Neuronal stem cell (in vitro differentiated cells): ENCODE measurements around the gene ARSA.

Experiments
- DNase-seq: peaks from one replicate; pipeline ENCODE4 v3.0.0-alpha.2; 2013; ENCODE audit warnings: low spot score
- H2AFZ ChIP-seq: one replicate; pipeline ENCODE4 v1.6.1; 2013; ENCODE audit warnings: mild to moderate bottlenecking, low read length, inconsistent platforms
- H2AK5ac ChIP-seq: 2 replicates; pipeline ENCODE4 v1.6.1; 2013; ENCODE audit warnings: low read depth, mild to moderate bottlenecking, inconsistent platforms, low read length, moderate library complexity, mixed read lengths
- H2BK120ac ChIP-seq: 2 replicates; pipeline ENCODE4 v1.6.1; 2013; ENCODE audit warnings: low read depth, mild to moderate bottlenecking, inconsistent platforms, low read length, moderate library complexity, mixed read lengths
- H2BK12ac ChIP-seq: one replicate; pipeline ENCODE4 v1.6.1; 2013; ENCODE audit warnings: low read length, inconsistent platforms
- H2BK15ac ChIP-seq: 2 replicates; pipeline ENCODE4 v1.6.1; 2013; ENCODE audit warnings: mild to moderate bottlenecking, low read length, inconsistent platforms, mixed read lengths
- H2BK5ac ChIP-seq: one replicate; pipeline ENCODE4 v1.6.1; 2013; ENCODE audit warnings: inconsistent platforms, mild to moderate bottlenecking, low read length, moderate library complexity
- H3K14ac ChIP-seq: one replicate; pipeline ENCODE4 v1.6.1; 2013; ENCODE audit warnings: low read length, inconsistent platforms
- H3K18ac ChIP-seq: 2 replicates; pipeline ENCODE4 v1.6.1; 2013; ENCODE audit warnings: low read length, inconsistent platforms
- H3K23ac ChIP-seq: 2 replicates; pipeline ENCODE4 v1.6.1; 2013; ENCODE audit warnings: low read depth, mild to moderate bottlenecking, mixed read lengths, low read length, inconsistent platforms; ENCODE audit not compliant: poor library complexity
- H3K27ac ChIP-seq: replicated peaks from 3 replicates; pipeline ENCODE4 v1.5.1; 2013; ENCODE audit warnings: low read length, inconsistent platforms
- H3K27me3 ChIP-seq, 3 experiments: 2 replicates each; pipeline ENCODE4 v1.6.1; 2013; ENCODE audit warnings: low read length in 3 of 3, mild to moderate bottlenecking in 2 of 3, inconsistent platforms in 1 of 3, low read depth in 1 of 3, mixed read lengths in 1 of 3, moderate library complexity in 1 of 3; ENCODE audit not compliant: control insufficient read depth in 3 of 3, insufficient read depth in 3 of 3
- H3K36me3 ChIP-seq, 2 donors: replicated peaks in 1 of 2; 2 replicates each; pipeline ENCODE4 v1.6.1; 2013; ENCODE audit warnings: low read length in 2 of 2; ENCODE audit not compliant: control insufficient read depth in 2 of 2, insufficient read depth in 2 of 2
- H3K4ac ChIP-seq: 2 replicates; pipeline ENCODE4 v1.6.1; 2013; ENCODE audit warnings: inconsistent platforms, mild to moderate bottlenecking, low read length, moderate library complexity
- H3K4me1 ChIP-seq, 2 donors: 1 replicate in 1 of 2; 2 replicates in 1 of 2; pipeline ENCODE4 v1.6.1; 2013; ENCODE audit warnings: low read length in 2 of 2, low read depth in 1 of 2; ENCODE audit not compliant: control insufficient read depth in 2 of 2, insufficient read depth in 1 of 2
- H3K4me2 ChIP-seq: one replicate; pipeline ENCODE4 v1.6.1; 2013; ENCODE audit warnings: mild to moderate bottlenecking, low read length, inconsistent platforms; ENCODE audit not compliant: insufficient read depth, poor library complexity, severe bottlenecking
- H3K4me3 ChIP-seq, 2 donors: 2 replicates each; pipeline ENCODE4 v1.5.1; 2013; ENCODE audit warnings: low read length in 2 of 2, mild to moderate bottlenecking in 2 of 2, inconsistent platforms in 1 of 2, moderate library complexity in 1 of 2
- H3K79me1 ChIP-seq: one replicate; pipeline ENCODE4 v1.6.1; 2013; ENCODE audit warnings: low read depth, mild to moderate bottlenecking, inconsistent platforms, low read length, moderate library complexity
- H3K9ac ChIP-seq: one replicate; pipeline ENCODE4 v1.6.1; 2013; ENCODE audit warnings: mild to moderate bottlenecking, low read depth, low read length, inconsistent platforms; ENCODE audit not compliant: poor library complexity
- H3K9me3 ChIP-seq, 2 donors: replicated peaks in 1 of 2; 2 replicates each; pipeline versions ENCODE3 to v1.6.1; 2013; ENCODE audit warnings: low read length in 2 of 2, mild to moderate bottlenecking in 2 of 2, inconsistent platforms in 1 of 2, low read depth in 1 of 2, mixed read lengths in 1 of 2, moderate library complexity in 1 of 2; ENCODE audit not compliant: control insufficient read depth in 2 of 2, insufficient read depth in 1 of 2
- H4K8ac ChIP-seq: one replicate; pipeline ENCODE4 v1.6.1; 2013; ENCODE audit warnings: low read depth, mild to moderate bottlenecking, inconsistent platforms, low read length, moderate library complexity
- H4K91ac ChIP-seq: one replicate; pipeline ENCODE4 v1.6.1; 2013; ENCODE audit warnings: low read length, low read depth, mild to moderate bottlenecking, inconsistent platforms; ENCODE audit not compliant: poor library complexity
- whole genome bisulfite sequencing, 2 donors: extraction: QIAGEN DNeasy Blood & Tissue Kit; methylation state at CpG; one replicate each; pipeline ENCODE4 v1.1.7; 2013; ENCODE audit warnings: missing lambda C conversion rate in 2 of 2, mixed read lengths in 1 of 2; ENCODE audit not compliant: insufficient read length in 2 of 2, insufficient replicate concordance in 1 of 2; ENCODE audit errors: extremely low coverage in 2 of 2; 5-methylcytosine and 5-hydroxymethylcytosine counted together

ARSA gene

GRCh38 chr22:50604256-50605001 lies 23.5 kb downstream of the ARSA start:
- Histone ChIP-seq H2BK5ac (no peak overlapping the region), H3K27me3 (peaks cover 0 to 20% (median 0%) of the 10 kb centered on the region in 3 experiments)
- no peak for DNase-seq

GRCh38 chr22:50603511-50604255 lies 24.3 kb downstream of the ARSA start:
- no peak for DNase-seq
- peak overlapping the region; percentile 39 for H2BK5ac ChIP-seq
- H3K79me1 ChIP-seq: peaks cover 2% of the 10 kb centered on the region

More at GRCh38 chr22:50604256-50605001, 23.5 kb downstream of the ARSA start:
- H3K18ac ChIP-seq: peak overlapping the region; percentile 28
- no peak overlapping the region for H4K8ac ChIP-seq
- H3K79me1 ChIP-seq: peaks cover 2% of the 10 kb centered on the region
- H3K4ac ChIP-seq: no peak overlapping the region
- H3K23ac ChIP-seq: no peak overlapping the region
- no peak overlapping the region for H2BK12ac ChIP-seq
- no peak overlapping the region for H2AK5ac ChIP-seq
- H2BK15ac ChIP-seq: no peak overlapping the region
- no peak overlapping the region for H3K4me3 ChIP-seq
- peak overlapping the region; percentile 3 for H3K14ac ChIP-seq
- H2AFZ ChIP-seq: no peak overlapping the region
- WGBS, 2 donors: no CpG with 5 or more reads among the region's 103 CpGs
- peak overlapping the region; percentile 44 for H3K9ac ChIP-seq
- peaks cover 8 to 12% of the 10 kb centered on the region in 2 donors for H3K4me1 ChIP-seq
- H2BK120ac ChIP-seq: no peak overlapping the region
- H3K36me3 ChIP-seq: peaks cover 0 to 30% of the 10 kb centered on the region in 2 donors
- peak overlapping the region; percentile 11 for H3K4me2 ChIP-seq
- no peaks in the 10 kb centered on the region for H3K9me3 ChIP-seq
- no peak overlapping the region for H3K27ac ChIP-seq
- peak overlapping the region; percentile 30 for H4K91ac ChIP-seq

GRCh38 chr22:50602338-50602700 lies 25.6 kb downstream of the ARSA start:
- Histone ChIP-seq H2AFZ (no peak overlapping the region), H2BK5ac (no peak overlapping the region), H3K9me3 (no peaks in the 10 kb centered on the region), H3K79me1 (peaks cover 2% of the 10 kb centered on the region), H4K8ac (no peak overlapping the region), H3K14ac (no peak overlapping the region), H3K18ac (no peak overlapping the region), H3K27ac (no peak overlapping the region), H3K4me3 (no peak overlapping the region), H2BK12ac (no peak overlapping the region), H3K23ac (no peak overlapping the region), H2BK120ac (no peak overlapping the region), H3K4me2 (no peak overlapping the region), H3K27me3 (peaks cover 0 to 17% (median 0%) of the 10 kb centered on the region in 3 experiments), H3K36me3 (peaks cover 0 to 23% of the 10 kb centered on the region in 2 donors), H2AK5ac (no peak overlapping the region), H3K9ac (no peak overlapping the region), H2BK15ac (no peak overlapping the region), H3K4me1 (peaks cover 8 to 12% of the 10 kb centered on the region in 2 donors), H4K91ac (no peak overlapping the region), H3K4ac (no peak overlapping the region)
- WGBS, 2 donors: no CpG with 5 or more reads among the region's 2 CpGs
- DNase-seq: no peak

More at GRCh38 chr22:50603511-50604255, 24.3 kb downstream of the ARSA start:
- no peak overlapping the region for H4K8ac ChIP-seq
- no peaks in the 10 kb centered on the region for H3K9me3 ChIP-seq
- H2AK5ac ChIP-seq: no peak overlapping the region
- H2BK12ac ChIP-seq: no peak overlapping the region
- peak overlapping the region; percentile 28 for H3K18ac ChIP-seq
- no peak overlapping the region for H3K4me3 ChIP-seq
- H3K36me3 ChIP-seq: peaks cover 0 to 30% of the 10 kb centered on the region in 2 donors
- H3K4me2 ChIP-seq: no peak overlapping the region
- peaks cover 8 to 12% of the 10 kb centered on the region in 2 donors for H3K4me1 ChIP-seq
- H3K27me3 ChIP-seq: peaks cover 0 to 20% (median 0%) of the 10 kb centered on the region in 3 experiments
- H3K4ac ChIP-seq: no peak overlapping the region
- H2BK15ac ChIP-seq: no peak overlapping the region
- H2BK120ac ChIP-seq: no peak overlapping the region
- WGBS, 2 donors: no CpG with 5 or more reads among the region's 70 CpGs
- H2AFZ ChIP-seq: no peak overlapping the region
- H4K91ac ChIP-seq: no peak overlapping the region
- no peak overlapping the region for H3K27ac ChIP-seq
- H3K23ac ChIP-seq: peak overlapping the region; percentile 20
- H3K9ac ChIP-seq: peak overlapping the region; percentile 44
- H3K14ac ChIP-seq: peak overlapping the region; percentile 3
